ENCODE data around the gene TENM4. TPM values are rescaled to one million over a fixed set of nuclear protein-coding genes. Genes with fewer than 3 reads are reported as not detected.

Gene TENM4
- total and polyA plus RNA-seq, 2 of the 13 experiments (the other 11 are each of a cell fraction or from before 2014, with no cell fraction given): not detected

GRCh38 chr11:79087238-79087960 is 353.4 kb downstream of the TENM4 start (continued):
- TF ChIP-seq, protein P1, sequence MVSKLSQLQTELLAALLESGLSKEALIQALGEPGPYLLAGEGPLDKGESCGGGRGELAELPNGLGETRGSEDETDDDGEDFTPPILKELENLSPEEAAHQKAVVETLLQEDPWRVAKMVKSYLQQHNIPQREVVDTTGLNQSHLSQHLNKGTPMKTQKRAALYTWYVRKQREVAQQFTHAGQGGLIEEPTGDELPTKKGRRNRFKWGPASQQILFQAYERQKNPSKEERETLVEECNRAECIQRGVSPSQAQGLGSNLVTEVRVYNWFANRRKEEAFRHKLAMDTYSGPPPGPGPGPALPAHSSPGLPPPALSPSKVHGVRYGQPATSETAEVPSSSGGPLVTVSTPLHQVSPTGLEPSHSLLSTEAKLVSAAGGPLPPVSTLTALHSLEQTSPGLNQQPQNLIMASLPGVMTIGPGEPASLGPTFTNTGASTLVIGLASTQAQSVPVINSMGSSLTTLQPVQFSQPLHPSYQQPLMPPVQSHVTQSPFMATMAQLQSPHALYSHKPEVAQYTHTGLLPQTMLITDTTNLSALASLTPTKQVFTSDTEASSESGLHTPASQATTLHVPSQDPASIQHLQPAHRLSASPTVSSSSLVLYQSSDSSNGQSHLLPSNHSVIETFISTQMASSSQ (IDR thresholded peaks at IDR 0.05; ENCODE audit: low read depth): peak; percentile 78
- TF ChIP-seq, protein P1 (CRISPR knock-in tag; IDR thresholded peaks at IDR 0.05; ENCODE audit: borderline replicate concordance): peak; percentile 83
- TF ChIP-seq HNF4A (CRISPR knock-in tag; IDR thresholded peaks at IDR 0.05) (peak; percentile 24; the same call in 1 of the 2 replicates), GABPA (IDR thresholded peaks at IDR 0.05; ENCODE audit: low read depth, low read length) (no peak), GABPA (CRISPR knock-in tag; IDR thresholded peaks at IDR 0.05; ENCODE audit: low read depth) (no peak), ZSCAN29 (CRISPR knock-in tag; conservative IDR thresholded peaks at IDR 0.05) (no peak), ZNF331 (CRISPR knock-in tag; IDR thresholded peaks at IDR 0.05) (0 out of 2 replicates have a peak, but pooled peaks have one; percentile 26), PATZ1 (CRISPR knock-in tag; IDR thresholded peaks at IDR 0.05) (peak; percentile 58), PHF8 (CRISPR knock-in tag; IDR thresholded peaks at IDR 0.05) (peak; percentile 15; the same call in 1 of the 2 replicates), EP300 (IDR thresholded peaks at IDR 0.05; ENCODE audit: low read depth in 2 of 2, low read length in 2 of 2) (no peak), EP300 (CRISPR knock-in tag; IDR thresholded peaks at IDR 0.05; ENCODE audit: borderline replicate concordance) (no peak), ELF3 (CRISPR knock-in tag; IDR thresholded peaks at IDR 0.05) (peak; percentile 45; the same call in 1 of the 2 replicates), JDP2 (CRISPR knock-in tag; IDR thresholded peaks at IDR 0.05; ENCODE audit: borderline replicate concordance) (no peak)
- TF ChIP-seq, protein P2, sequence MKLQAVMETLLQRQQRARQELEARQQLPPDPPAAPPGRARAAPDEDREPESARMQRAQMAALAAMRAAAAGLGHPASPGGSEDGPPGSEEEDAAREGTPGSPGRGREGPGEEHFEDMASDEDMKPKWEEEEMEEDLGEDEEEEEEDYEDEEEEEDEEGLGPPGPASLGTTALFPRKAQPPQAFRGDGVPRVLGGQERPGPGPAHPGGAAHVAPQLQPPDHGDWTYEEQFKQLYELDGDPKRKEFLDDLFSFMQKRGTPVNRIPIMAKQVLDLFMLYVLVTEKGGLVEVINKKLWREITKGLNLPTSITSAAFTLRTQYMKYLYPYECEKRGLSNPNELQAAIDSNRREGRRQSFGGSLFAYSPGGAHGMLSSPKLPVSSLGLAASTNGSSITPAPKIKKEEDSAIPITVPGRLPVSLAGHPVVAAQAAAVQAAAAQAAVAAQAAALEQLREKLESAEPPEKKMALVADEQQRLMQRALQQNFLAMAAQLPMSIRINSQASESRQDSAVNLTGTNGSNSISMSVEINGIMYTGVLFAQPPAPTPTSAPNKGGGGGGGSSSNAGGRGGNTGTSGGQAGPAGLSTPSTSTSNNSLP (IDR thresholded peaks at IDR 0.05; ENCODE audit: low read depth, low read length): peak; percentile 54; the same call in 1 of the 2 replicates

Measured in HepG2 (cell line).